HEK293T (cell line): ENCODE data around the gene TNFAIP6.
"Not testable (repeated sequence)": the region's sequence is repeated elsewhere in the genome, so short reads cannot be mapped to it uniquely, and the experiment has no call there.

Experiments
- CTCF ChIA-PET: fragments of 350-600 bp; formaldehyde crosslinking; extraction: SDS; loops from one replicate; lab custom pipeline; 2021; ENCODE audit warnings: antibody characterized with exemption, inconsistent platforms; lab: Yijun Ruan, JAX
- POLR2A ChIA-PET: fragments of 350-600 bp; formaldehyde crosslinking; extraction: SDS; loops from one replicate; lab custom pipeline; 2020; ENCODE audit warnings: antibody characterized with exemption, inconsistent platforms; lab: Yijun Ruan, JAX
- DNase-seq: peaks from one replicate; pipeline ENCODE4 v3.0.0; 2012; ENCODE audit warnings: mixed read lengths; ENCODE audit errors: extremely low spot score
- ARNT ChIP-seq: fragments of 450-650 bp; IDR thresholded peaks from 2 replicates; pipeline ENCODE4 v1.6.1; 2017; ENCODE audit warnings: mild to moderate bottlenecking
- BHLHE40 ChIP-seq: fragments of 450-650 bp; IDR thresholded peaks from 2 replicates; pipeline ENCODE4 v1.6.1; 2016; ENCODE audit warnings: mild to moderate bottlenecking, moderate library complexity, borderline replicate concordance
- CTBP1 ChIP-seq: fragments of 450-650 bp; IDR thresholded peaks from 2 replicates; pipeline ENCODE4 v1.6.1; 2016; ENCODE audit warnings: borderline replicate concordance
- ELF4 ChIP-seq: fragments of 450-650 bp; IDR thresholded peaks from 2 replicates; pipeline ENCODE4 v1.6.1; 2017; ENCODE audit warnings: antibody characterized with exemption
- FOXA1 ChIP-seq: fragments of 450-650 bp; IDR thresholded peaks from 2 replicates; pipeline ENCODE4 v1.6.1; 2016; ENCODE audit warnings: mild to moderate bottlenecking
- FOXK2 ChIP-seq: fragments of 450-650 bp; IDR thresholded peaks from 2 replicates; pipeline ENCODE4 v1.6.1; 2016; ENCODE audit warnings: mild to moderate bottlenecking
- FOXM1 ChIP-seq: fragments of 450-650 bp; IDR thresholded peaks from 2 replicates; pipeline ENCODE4 v1.6.1; 2017; ENCODE audit warnings: mild to moderate bottlenecking, borderline replicate concordance
- HDGF ChIP-seq: fragments of 450-650 bp; IDR thresholded peaks from 2 replicates; pipeline ENCODE4 v1.6.1; 2017; ENCODE audit warnings: antibody characterized with exemption, borderline replicate concordance
- L3MBTL2 ChIP-seq: fragments of 450-650 bp; conservative IDR thresholded peaks from 2 replicates; pipeline ENCODE4 v1.6.1; 2016; ENCODE audit warnings: mild to moderate bottlenecking
- LEF1 ChIP-seq: fragments of 450-650 bp; IDR thresholded peaks from 2 replicates; pipeline ENCODE4 v1.6.1; 2017; ENCODE audit warnings: mild to moderate bottlenecking, borderline replicate concordance
- NFRKB ChIP-seq: fragments of 450-650 bp; IDR thresholded peaks from 2 replicates; pipeline ENCODE4 v1.6.1; 2016; ENCODE audit warnings: mild to moderate bottlenecking, moderate library complexity
- PKNOX1 ChIP-seq: fragments of 450-650 bp; IDR thresholded peaks from 2 replicates; pipeline ENCODE4 v1.6.1; 2016
- SP1 ChIP-seq: fragments of 450-650 bp; IDR thresholded peaks from 2 replicates; pipeline ENCODE4 v1.6.1; 2017
- SUZ12 ChIP-seq: fragments of 450-650 bp; IDR thresholded peaks from 2 replicates; pipeline ENCODE4 v1.6.1; 2016; ENCODE audit warnings: mild to moderate bottlenecking
- TARDBP ChIP-seq: fragments of 450-650 bp; IDR thresholded peaks from 2 replicates; pipeline ENCODE4 v1.6.1; 2016
- ZNF384 ChIP-seq: fragments of 450-650 bp; IDR thresholded peaks from 2 replicates; pipeline ENCODE4 v1.6.1; 2016

Gene TNFAIP6

GRCh38 chr2:151357359-151357758, at the start of gene TNFAIP6:
TNFAIP6 (plus strand) TSS chr2:151357592; CDS start chr2:151357667, 75 bp downstream.
- DNase-seq, result no peak
- ChIA-PET CTCF (no interaction called here), POLR2A (no interaction called here)
- TF ChIP-seq LEF1 (no peak), PKNOX1 (no peak), FOXM1 (no peak), L3MBTL2 (no peak), HDGF (no peak), TARDBP (no peak), SUZ12 (no peak), BHLHE40 (no peak), ELF4 (no peak), FOXA1 (no peak), SP1 (no peak), NFRKB (no peak), ARNT (no peak), FOXK2 (no peak), ZNF384 (no peak), CTBP1 (no peak)

GRCh38 chr2:151310313-151310712, 47.1 kb upstream of the TNFAIP6 start:
- POLR2A ChIA-PET, CTCF ChIA-PET, DNase-seq: not testable (repeated sequence)

- DNase-seq, CTCF ChIA-PET, POLR2A ChIA-PET: not testable (repeated sequence)
These were observed 45.0 kb upstream of the TNFAIP6 start for GRCh38 chr2:151312440-151312839.

GRCh38 chr2:151315381-151315903, 42.0 kb upstream of the TNFAIP6 start:
- ChIA-PET POLR2A (no interaction called here), CTCF (no interaction called here)
- no peak for TF ChIP-seq BHLHE40
- TF ChIP-seq SUZ12, result no peak
- no peak for TF ChIP-seq TARDBP
- TF ChIP-seq LEF1, result no peak
- TF ChIP-seq HDGF, result no peak
- no peak for TF ChIP-seq SP1
- TF ChIP-seq ARNT, result no peak
- no peak for TF ChIP-seq FOXK2
- no peak for TF ChIP-seq ELF4
- no peak for TF ChIP-seq FOXA1
- TF ChIP-seq PKNOX1, result no peak
- TF ChIP-seq ZNF384, result no peak
- TF ChIP-seq CTBP1, result no peak
- no peak for TF ChIP-seq NFRKB
- no peak for TF ChIP-seq L3MBTL2
- no peak for TF ChIP-seq FOXM1
- DNase-seq, result no peak

- TF ChIP-seq BHLHE40, result no peak
- TF ChIP-seq FOXK2, result no peak
- TF ChIP-seq FOXA1, result no peak
- no peak for TF ChIP-seq SUZ12
- no peak for TF ChIP-seq ARNT
- TF ChIP-seq L3MBTL2, result no peak
- no peak for TF ChIP-seq SP1
- TF ChIP-seq TARDBP, result no peak
- no peak for TF ChIP-seq CTBP1
- no peak for TF ChIP-seq LEF1
- TF ChIP-seq HDGF, result no peak
- no peak for TF ChIP-seq ZNF384
- TF ChIP-seq ELF4, result no peak
- TF ChIP-seq FOXM1, result no peak
- TF ChIP-seq NFRKB, result no peak
- no peak for DNase-seq
- POLR2A ChIA-PET, result no interaction called here
These were observed 31.8 kb upstream of the TNFAIP6 start for GRCh38 chr2:151325581-151326095.

GRCh38 chr2:151326554-151326953, 30.8 kb upstream of the TNFAIP6 start:
- DNase-seq, result no peak
- CTCF ChIA-PET, result no interaction called here
- TF ChIP-seq FOXK2 (no peak), L3MBTL2 (no peak), FOXA1 (no peak), ARNT (no peak), CTBP1 (no peak), TARDBP (no peak), FOXM1 (no peak), NFRKB (no peak), PKNOX1 (no peak), HDGF (no peak), ELF4 (no peak), BHLHE40 (no peak), SUZ12 (no peak), SP1 (no peak), ZNF384 (no peak), LEF1 (no peak)
- POLR2A ChIA-PET, result no interaction called here

More at GRCh38 chr2:151325581-151326095, 31.8 kb upstream of the TNFAIP6 start:
- CTCF ChIA-PET, result no interaction called here
